Measurements from ENCODE around the gene PDIA5. TPM values are rescaled to one million over a fixed set of nuclear protein-coding genes. Genes with fewer than 3 reads are reported as not detected.

Gene PDIA5
- total RNA-seq, 2 donors from 2014 or later, result 5.5 to 20.0 TPM

DNA sequence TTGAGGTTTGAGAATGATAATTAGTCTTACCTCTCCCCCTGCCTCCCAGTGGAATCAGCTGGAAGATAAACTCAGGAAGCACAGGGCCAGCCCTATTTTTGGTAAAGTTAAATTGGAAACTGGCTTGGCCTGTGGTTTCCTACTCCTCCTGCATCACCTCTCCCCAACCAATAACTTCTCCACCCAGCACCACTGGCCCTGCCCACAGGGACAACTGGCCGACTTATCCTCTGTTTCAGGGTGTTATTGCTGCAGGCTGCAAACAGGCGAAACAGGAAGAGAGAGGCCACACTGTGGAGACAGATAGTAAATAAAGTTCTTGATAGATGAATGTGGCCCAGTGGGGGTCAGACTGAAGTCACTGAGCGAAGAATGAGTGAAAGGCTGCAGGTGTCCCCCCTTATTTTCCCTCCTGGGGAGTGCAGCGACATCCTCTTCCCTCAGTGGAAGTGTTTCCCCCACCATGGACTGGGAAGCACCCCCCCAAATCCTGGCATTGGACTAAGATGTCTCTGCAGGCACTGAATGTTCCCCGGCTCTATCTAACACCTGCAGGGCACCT lies 47.1 kb downstream of the PDIA5 start:
- DNase-seq (ENCODE audit: low spot score in 2 of 2) (no peak), ATAC-seq (no peak)
- Mint-ChIP-seq H3K36me3 (peaks cover 0 to 21% of the 10 kb centered on the region in 2 donors), H3K9me3 (no peaks in the 10 kb centered on the region), H3K27ac (peak overlapping the region in 1 of 2 donors; percentile 77)

DNA sequence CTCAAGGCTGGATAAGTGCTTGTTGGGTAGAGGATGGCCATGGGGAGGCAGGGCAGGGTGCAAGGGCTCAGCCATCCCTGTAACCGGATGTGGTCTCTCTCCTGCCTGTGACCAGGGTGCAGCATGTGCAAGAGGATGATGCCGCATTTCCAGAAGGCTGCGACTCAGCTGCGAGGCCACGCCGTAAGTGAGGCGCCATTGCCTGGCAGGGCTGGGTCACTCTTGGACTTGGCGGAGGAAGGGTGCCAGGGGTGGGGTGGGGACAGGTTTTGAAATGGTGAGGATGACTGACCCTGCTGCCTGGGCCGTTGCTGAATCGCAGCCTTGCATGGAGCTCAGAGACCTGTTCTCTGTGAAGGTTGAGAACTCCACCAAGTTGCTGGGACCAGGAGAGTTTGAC lies 49.3 kb downstream of the PDIA5 start:
- no peak for ATAC-seq
- H3K27ac Mint-ChIP-seq, result no peak overlapping the region
- no peaks in the 10 kb centered on the region for H3K9me3 Mint-ChIP-seq
- H3K36me3 Mint-ChIP-seq, result peaks cover 2 to 19% of the 10 kb centered on the region in 2 donors
- no peak for DNase-seq (ENCODE audit: low spot score in 2 of 2)

DNA sequence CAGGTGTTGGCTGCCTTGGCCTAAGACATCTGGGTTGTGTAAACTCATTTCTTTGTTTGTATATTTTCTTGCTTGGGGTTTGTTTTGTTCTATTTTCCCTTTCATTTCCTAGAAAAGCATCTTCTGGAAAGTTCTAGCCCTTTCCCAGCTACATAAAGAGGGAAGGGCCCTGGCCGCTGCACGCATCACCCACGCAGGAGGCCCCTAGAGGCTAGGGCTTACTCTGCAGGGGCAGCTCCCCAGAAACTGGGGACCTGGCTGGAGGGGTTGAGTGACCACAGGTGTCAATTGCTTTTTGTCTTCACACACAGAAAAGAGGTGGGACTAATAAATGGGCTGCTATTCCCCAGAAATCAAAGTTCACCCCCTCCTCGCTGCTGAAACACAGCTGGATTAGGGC lies 52.6 kb downstream of the PDIA5 start:
- no peak overlapping the region for H3K27ac Mint-ChIP-seq
- DNase-seq (ENCODE audit: low spot score in 2 of 2), result no peak
- H3K9me3 Mint-ChIP-seq, result no peaks in the 10 kb centered on the region
- ATAC-seq, result no peak
- H3K36me3 Mint-ChIP-seq, result peaks cover 6 to 18% of the 10 kb centered on the region in 2 donors

DNA sequence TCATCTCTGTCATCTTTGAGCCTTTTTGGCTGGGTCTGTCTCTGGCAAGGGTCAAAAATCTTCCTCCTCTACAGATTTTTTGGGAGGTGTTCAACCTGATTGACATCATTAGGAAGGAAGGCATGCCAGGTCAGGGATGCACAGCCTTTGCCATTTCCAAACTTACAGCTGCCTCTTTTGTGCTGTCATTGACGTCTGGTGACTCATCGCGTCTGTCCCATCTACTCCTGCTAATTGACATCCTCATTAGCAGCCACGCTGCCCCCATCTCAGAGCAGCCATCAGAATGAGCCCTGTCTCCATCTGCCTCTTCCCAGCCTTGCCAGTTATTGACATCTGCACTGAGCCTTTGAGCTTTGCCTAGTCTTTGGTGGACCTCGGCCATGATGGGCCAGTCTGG lies 53.0 kb downstream of the PDIA5 start:
- Mint-ChIP-seq H3K9me3 (no peaks in the 10 kb centered on the region), H3K27ac (no peak overlapping the region), H3K36me3 (peaks cover 6 to 18% of the 10 kb centered on the region in 2 donors)
- no peak for ATAC-seq
- DNase-seq (ENCODE audit: low spot score in 2 of 2), result no peak

DNA sequence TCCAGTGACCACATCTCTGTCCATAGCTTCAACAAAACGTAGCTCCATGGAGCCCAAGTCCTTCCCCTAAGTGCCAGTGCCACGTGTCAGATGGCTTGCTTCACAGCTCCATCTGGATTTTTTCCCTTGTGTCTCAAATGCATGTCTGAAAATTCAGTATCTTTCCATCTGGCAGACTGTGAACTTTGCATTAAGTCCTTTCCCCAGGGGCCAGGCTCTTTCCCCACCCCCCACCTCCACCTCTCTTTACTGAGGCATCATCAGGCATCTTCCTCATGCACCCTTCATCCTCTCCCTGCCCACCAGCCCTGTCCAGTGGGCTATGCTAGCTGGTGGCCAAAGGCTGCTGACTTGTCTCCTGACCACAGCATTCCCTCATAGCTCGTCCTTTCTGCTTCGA lies 53.7 kb downstream of the PDIA5 start:
- no peaks in the 10 kb centered on the region for H3K9me3 Mint-ChIP-seq
- DNase-seq (ENCODE audit: low spot score in 2 of 2) (no peak), ATAC-seq (no peak)
- no peak overlapping the region for H3K27ac Mint-ChIP-seq
- peaks cover 6 to 17% of the 10 kb centered on the region in 2 donors for H3K36me3 Mint-ChIP-seq

DNA sequence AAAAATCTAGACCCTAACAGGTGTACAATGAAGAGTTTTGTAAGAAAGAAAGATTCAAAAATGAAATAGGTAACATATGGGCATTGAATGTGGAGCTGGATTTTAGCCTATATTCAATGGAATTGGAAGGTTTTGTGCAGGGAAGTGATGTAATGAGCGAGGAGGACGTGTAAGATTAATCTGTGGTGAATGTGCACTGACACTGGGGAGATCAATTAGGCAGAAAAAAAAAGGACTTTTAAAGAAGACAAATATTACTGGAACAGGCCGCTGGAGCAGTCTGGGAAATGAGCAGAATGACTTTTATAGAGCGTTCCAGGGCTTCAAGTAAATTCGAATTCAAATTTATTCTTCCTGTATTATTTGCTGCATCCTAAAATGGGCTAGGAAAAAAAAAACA lies 55.2 kb downstream of the PDIA5 start:
- ATAC-seq (no peak), DNase-seq (ENCODE audit: low spot score in 2 of 2) (no peak)
- H3K27ac Mint-ChIP-seq, result no peak overlapping the region
- peaks cover 6 to 12% of the 10 kb centered on the region in 2 donors for H3K36me3 Mint-ChIP-seq
- no peaks in the 10 kb centered on the region for H3K9me3 Mint-ChIP-seq

DNA sequence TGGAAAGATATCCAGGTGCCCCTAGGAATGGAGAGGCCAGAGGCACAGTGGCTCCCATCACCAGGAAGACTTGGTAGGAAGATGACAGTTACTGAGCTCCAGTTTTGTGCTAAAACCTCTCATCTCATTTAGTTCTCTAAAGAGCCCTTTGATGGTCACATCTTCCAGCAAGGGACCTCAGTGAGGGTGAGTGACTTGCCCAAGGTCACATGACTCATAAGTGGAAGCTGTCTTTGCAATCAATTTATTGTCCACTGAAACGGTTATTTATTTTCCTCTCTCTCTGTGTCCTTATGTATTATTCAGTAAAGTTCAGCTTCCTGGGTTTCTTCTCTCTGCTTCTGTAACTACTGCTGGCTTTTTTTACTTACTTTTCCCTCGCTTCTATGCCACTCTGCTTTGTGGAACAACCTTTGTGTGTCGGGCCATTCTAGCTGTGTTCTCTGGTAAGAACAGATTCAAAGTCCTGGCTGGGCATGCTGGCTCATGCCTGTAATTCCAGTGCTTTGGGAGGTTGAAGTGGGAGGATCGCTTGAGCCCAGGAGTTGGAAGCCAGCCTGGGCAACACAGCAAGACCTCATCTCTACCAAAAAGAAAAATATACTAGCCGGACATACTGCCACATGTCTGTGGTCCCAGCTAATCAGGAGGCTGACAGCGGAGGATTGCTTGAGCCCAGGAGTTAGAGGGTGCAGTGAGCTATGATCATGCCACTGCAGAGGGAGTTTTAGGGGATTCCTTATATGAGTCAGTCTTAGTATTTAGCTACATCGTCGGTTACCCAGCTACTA lies 55.9 kb downstream of the PDIA5 start:
- Mint-ChIP-seq H3K27ac (no peak overlapping the region), H3K9me3 (no peaks in the 10 kb centered on the region), H3K36me3 (peaks cover 6 to 12% of the 10 kb centered on the region in 2 donors)
- DNase-seq (ENCODE audit: low spot score in 2 of 2) (no peak), ATAC-seq (no peak)

DNA sequence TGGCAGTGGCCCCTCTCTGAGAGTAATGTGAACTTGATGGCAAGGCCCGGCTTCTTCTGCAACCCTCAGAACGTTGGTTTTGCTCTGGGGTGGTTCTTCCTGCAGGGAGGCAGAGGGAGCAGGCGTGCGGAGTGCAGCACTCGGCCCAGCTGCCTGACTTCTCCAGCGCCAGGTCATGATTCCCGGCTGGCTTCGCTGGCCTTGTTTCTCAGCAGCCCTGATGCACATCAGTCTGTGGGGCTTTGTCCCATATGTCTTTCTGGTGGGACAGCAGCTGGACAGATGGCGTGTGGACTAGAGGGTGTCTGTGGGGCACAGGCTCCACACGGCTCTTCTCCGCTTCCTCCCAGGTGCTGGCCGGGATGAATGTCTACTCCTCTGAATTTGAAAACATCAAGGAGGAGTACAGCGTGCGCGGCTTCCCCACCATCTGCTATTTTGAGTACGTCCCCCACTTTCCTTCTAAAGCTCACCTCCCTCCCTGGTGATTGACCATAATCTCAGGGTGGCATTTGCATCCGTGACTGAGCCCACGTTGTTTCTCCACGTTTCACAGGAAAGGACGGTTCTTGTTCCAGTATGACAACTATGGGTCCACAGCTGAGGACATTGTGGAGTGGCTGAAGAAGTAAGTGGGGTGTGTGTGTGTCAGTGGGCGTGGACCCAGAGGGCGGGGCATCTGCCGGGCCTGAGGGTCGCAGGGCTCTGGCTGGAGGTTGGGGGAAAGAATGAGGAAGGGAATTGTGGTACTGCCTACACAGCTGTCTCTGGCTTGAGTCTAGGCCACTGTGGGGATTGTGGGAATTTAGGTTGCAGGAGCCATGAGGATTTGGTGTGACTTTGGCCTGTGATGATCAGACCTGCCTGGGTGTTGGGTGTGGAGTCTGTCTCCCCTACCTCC lies 57.1 kb downstream of the PDIA5 start:
- Mint-ChIP-seq H3K9me3 (no peaks in the 10 kb centered on the region), H3K36me3 (peaks cover 6 to 15% of the 10 kb centered on the region in 2 donors), H3K27ac (peak overlapping the region in 1 of 2 donors; percentile 32)
- no peak for ATAC-seq
- no peak for DNase-seq (ENCODE audit: low spot score in 2 of 2)

DNA sequence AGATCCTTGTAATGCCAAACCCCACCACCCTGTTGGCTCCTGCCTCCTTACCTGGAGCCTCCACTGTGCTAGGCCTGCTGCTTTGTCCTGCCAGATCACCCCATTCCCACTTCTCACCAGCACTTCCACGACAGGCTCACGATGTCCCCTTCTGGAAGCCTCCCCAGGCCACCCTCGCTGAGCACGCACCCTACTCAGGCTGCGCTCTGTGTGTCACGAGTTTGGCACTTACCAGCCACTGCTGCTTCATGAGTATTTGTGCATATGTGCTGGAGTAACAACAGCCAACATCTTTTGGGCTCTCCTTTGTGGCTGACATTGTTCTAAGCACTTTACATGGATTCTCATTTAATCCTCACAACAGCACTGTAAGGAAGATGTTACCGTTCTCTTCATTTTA lies 58.1 kb downstream of the PDIA5 start:
- H3K9me3 Mint-ChIP-seq, result no peaks in the 10 kb centered on the region
- DNase-seq (ENCODE audit: low spot score in 2 of 2) (no peak), ATAC-seq (no peak)
- H3K27ac Mint-ChIP-seq, result no peak overlapping the region
- peaks cover 6 to 13% of the 10 kb centered on the region in 2 donors for H3K36me3 Mint-ChIP-seq

DNA sequence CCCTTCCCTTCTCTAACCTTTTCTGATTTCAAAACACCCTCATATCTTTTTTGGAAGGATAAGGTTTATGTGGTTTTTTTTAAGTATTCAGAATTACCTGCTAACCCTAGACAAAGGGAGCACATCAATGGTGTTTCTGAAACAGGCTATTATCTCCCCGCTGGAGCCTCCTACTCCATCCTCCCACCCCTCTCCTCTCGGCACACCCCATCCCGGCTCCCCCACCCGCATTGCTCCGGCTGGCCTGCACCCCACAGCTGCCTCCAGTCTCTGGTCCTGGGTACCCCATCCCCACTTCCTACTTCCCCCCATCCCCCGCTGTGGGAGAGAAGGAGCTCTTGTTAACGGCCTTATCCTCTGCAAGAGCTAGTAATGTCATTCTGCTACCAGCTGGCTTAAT lies 59.2 kb downstream of the PDIA5 start:
- Mint-ChIP-seq H3K9me3 (no peaks in the 10 kb centered on the region), H3K27ac (peak overlapping the region in 1 of 2 donors; percentile 50), H3K36me3 (peaks cover 4 to 12% of the 10 kb centered on the region in 2 donors)
- DNase-seq (ENCODE audit: low spot score in 2 of 2), result no peak
- no peak for ATAC-seq

DNA sequence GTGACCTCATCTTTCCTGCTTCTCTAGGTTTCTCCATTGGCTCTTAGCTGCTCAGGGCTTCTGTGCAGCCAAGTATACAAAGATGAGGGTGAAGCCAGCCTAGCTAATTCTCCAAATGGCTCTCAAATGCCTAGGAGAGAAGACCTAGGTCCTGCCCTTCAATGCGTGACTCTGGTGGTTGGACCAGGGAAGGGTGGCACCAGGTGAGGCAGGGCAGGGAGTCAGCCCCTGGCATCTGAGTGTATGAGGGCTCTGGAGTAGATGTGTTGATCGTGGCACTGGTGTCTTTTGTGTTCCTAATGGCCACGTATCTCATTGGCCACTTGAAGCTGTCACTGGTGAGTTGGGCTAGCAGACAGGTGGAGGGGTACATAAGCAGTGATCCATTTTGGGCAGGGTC lies 59.8 kb downstream of the PDIA5 start:
- DNase-seq (ENCODE audit: low spot score in 2 of 2) (no peak), ATAC-seq (no peak)
- peaks cover 0 to 12% of the 10 kb centered on the region in 2 donors for H3K36me3 Mint-ChIP-seq
- H3K9me3 Mint-ChIP-seq, result no peaks in the 10 kb centered on the region
- H3K27ac Mint-ChIP-seq, result no peak overlapping the region

DNA sequence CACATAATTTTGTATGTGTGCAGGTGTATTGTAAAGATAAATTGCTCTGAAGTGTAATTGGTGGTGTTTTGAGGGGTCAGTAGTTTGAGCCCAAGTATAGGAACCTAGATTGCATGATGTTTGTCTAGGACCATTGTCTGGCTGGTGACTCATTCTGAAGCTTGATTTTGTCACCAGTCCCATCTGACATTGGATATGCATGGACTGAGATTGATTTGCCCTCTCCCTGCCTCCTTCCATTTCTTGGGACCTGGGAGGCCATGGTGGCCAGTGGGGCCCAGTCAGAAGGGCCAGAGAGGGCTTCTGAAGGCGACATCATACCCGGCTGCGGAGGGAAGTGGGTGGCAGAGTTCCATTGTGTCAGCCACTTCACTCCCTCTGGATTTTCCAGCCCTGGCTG lies 62.3 kb downstream of the PDIA5 start:
- H3K27ac Mint-ChIP-seq, result no peak overlapping the region
- no peaks in the 10 kb centered on the region for H3K9me3 Mint-ChIP-seq
- peaks cover 0 to 7% of the 10 kb centered on the region in 2 donors for H3K36me3 Mint-ChIP-seq
- ATAC-seq (no peak), DNase-seq (ENCODE audit: low spot score in 2 of 2) (no peak)

DNA sequence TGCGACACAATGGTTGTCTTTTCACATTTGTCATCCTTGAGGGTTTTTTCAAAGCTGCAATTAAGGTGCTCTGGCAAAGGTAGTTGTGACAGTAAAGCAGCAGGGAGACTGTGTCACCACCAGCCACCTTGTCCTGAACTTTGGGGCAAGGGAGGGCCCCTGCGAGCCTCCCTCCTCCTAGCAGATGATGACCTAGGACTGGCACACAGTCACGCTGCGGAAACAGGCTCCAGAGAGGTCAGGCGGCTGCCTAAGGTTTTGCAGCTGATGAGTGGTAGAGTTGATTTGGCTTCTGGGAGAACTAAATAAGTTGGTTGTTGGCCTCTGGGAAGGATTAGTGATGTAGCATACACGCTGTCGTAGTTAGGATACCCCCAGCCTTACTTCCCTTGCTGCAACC lies 62.7 kb downstream of the PDIA5 start:
- H3K9me3 Mint-ChIP-seq, result no peaks in the 10 kb centered on the region
- ATAC-seq, result no peak
- no peak overlapping the region for H3K27ac Mint-ChIP-seq
- no peak for DNase-seq (ENCODE audit: low spot score in 2 of 2)
- H3K36me3 Mint-ChIP-seq, result peaks cover 0 to 12% of the 10 kb centered on the region in 2 donors

DNA sequence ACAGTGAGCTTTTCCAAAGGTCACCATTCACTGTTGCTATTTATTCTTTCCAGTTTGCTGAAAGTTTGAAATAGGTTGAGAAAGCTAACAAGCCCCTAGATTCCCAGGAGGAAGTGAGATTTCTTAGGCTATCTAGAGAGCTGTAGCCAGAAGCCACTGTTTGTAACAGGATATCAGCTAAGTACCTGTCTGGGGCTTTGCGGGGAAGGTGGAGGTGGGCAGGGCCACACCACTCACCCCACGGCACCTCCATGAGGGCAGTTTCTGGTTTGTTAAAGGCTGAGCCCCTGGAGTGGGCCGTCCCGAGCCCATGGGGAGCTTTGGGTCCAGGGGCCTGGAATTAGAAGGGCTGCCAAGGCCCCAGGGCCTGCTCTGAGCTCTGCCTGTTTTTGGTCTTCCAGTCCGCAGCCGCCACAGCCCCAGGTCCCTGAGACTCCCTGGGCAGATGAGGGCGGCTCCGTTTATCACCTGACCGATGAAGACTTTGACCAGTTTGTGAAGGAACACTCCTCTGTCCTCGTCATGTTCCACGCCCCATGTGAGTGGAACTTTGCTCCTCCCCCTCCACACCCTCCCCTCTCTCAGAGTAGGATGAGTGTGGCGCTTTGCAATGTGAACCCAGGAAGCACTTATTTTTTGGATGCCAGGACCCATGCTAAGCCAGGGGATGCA lies 63.4 kb downstream of the PDIA5 start:
- DNase-seq (ENCODE audit: low spot score in 2 of 2) (no peak), ATAC-seq (no peak)
- Mint-ChIP-seq H3K9me3 (no peaks in the 10 kb centered on the region), H3K27ac (peak overlapping the region in 1 of 2 donors; percentile 38), H3K36me3 (peaks cover 0 to 17% of the 10 kb centered on the region in 2 donors)

DNA sequence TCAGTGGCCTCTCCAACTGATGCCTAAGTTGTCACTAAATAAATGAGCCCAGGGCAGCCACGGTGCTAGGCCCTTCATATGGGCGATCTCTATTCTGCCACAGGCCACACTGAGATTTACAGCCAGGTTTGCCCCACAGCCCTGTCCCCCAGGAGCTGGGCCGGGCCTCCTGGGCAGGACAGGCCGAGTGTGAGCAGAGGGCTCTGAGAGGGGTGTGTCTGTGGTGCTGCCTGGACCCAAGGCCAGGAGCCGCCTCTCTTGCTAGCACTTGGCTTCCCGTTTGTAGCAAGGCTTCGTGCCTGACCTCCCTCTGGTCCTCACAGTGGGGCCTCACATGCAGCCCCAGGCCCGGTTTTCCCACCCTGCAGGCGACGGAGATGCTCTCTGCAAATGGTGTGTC lies 67.8 kb downstream of the PDIA5 start:
- Mint-ChIP-seq H3K27ac (peak overlapping the region in 1 of 2 donors; percentile 41), H3K36me3 (peaks cover 0 to 12% of the 10 kb centered on the region in 2 donors), H3K9me3 (no peaks in the 10 kb centered on the region)
- ATAC-seq, result no peak
- DNase-seq (ENCODE audit: low spot score in 2 of 2), result no peak

DNA sequence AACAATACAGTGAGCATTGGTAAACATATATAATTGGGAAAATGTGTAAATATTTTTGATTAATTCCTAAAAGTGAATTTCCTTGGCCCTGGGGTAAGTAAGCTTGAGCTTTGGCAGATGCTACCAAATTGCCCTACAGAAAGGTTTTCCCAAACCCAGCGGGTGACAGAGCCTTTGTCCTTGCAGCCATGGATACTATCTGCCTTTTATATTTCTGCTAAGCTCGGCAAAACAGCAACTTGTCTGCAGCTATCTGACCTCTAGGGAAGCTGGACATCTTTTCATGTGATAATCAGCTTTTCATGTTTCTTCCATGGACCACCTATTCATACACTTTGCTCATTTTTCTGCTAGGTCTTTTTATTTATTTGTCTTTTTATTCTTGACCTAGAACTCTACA lies 70.2 kb downstream of the PDIA5 start:
- ATAC-seq (no peak), DNase-seq (ENCODE audit: low spot score in 2 of 2) (no peak)
- peaks cover 0 to 12% of the 10 kb centered on the region in 2 donors for H3K36me3 Mint-ChIP-seq
- no peaks in the 10 kb centered on the region for H3K9me3 Mint-ChIP-seq
- no peak overlapping the region for H3K27ac Mint-ChIP-seq

Data from activated naive CD4-positive, alpha-beta T cell treated with anti-CD3 and anti-CD28 coated beads, Interleukin-2, amount 50 U/mL, for 72 hours (primary cell).